Kidney (tissue), 14 donors: Measurements from ENCODE around the gene MOB4. TPM values are rescaled to one million over a fixed set of nuclear protein-coding genes. Genes with fewer than 3 reads are reported as not detected.

ENCODE experiments used
- DNase-seq, 5 donors: peaks; one replicate each; pipeline ENCODE4 v3.0.0-alpha.2; 2013 to 2020
- FAIRE-seq: peaks from 2 replicates; lab custom pipeline; 2012; peaks lifted over from hg19 to GRCh38; lab: Jason Lieb, UNC
- H3K27ac ChIP-seq, 2 donors: one replicate each; pipeline ENCODE4 v1.7.0; 2013; ENCODE audit warnings: low read depth in 2 of 2, low read length in 2 of 2, inconsistent platforms in 1 of 2
- H3K27me3 ChIP-seq: one replicate; pipeline ENCODE4 v1.7.1; 2013; ENCODE audit warnings: low read length, inconsistent platforms; ENCODE audit not compliant: control insufficient read depth, insufficient read depth
- H3K36me3 ChIP-seq, 3 donors: one replicate each; pipeline versions ENCODE4 v1.7.0 to v1.7.1; 2013; ENCODE audit warnings: low read length in 3 of 3, control low read depth in 1 of 3, inconsistent platforms in 1 of 3; ENCODE audit not compliant: insufficient read depth in 3 of 3, control insufficient read depth in 2 of 3
- H3K4me1 ChIP-seq, 3 donors: one replicate each; pipeline versions ENCODE4 v1.7.0 to v1.7.1; 2013; ENCODE audit warnings: low read length in 3 of 3, inconsistent platforms in 1 of 3, low read depth in 1 of 3; ENCODE audit not compliant: control insufficient read depth in 2 of 3, insufficient read depth in 2 of 3
- H3K4me3 ChIP-seq, 3 donors: one replicate each; pipeline versions ENCODE4 v1.7.0 to v1.8.1; 2013; ENCODE audit warnings: low read length in 3 of 3, control low read depth in 1 of 3, inconsistent platforms in 1 of 3
- H3K9ac ChIP-seq, 3 donors: one replicate each; pipeline versions ENCODE4 v1.7.0 to v1.7.1; 2013; ENCODE audit warnings: low read length in 3 of 3, control low read depth in 1 of 3, inconsistent platforms in 1 of 3
- H3K9me3 ChIP-seq, 3 donors: one replicate each; pipeline versions ENCODE4 v1.7.0 to v1.7.1; 2013; ENCODE audit warnings: low read length in 3 of 3, control low read depth in 1 of 3, inconsistent platforms in 1 of 3; ENCODE audit not compliant: control insufficient read depth in 2 of 3, insufficient read depth in 1 of 3
- intact Hi-C: fragments of 100-400 bp; cut with DNase I; formaldehyde crosslinking; loops from one replicate; pipeline ENCODE4 v1.11.1; 2022
- polyA plus RNA-seq: library from polyadenylated mRNA; stranded (reverse); fragments of 350-450 nt; fragmentation: Illumina TruSeq; extraction: RNeasy Lipid Tissue Mini Kit (QIAGEN cat#74804); gene quantifications from one replicate; pipeline ENCODE4 v1.2.3, GENCODE V29; 2014; ENCODE audit warnings: low read depth, low replicate concordance; ENCODE audit not compliant: insufficient read depth
- total RNA-seq: library from RNA; stranded (reverse); fragmentation: NEBNext Ultra II Directional; extraction: Animal tissue kit (Norgen Biotek cat#: 25700); gene quantifications from one replicate; pipeline ENCODE4 v1.2.1, GENCODE V29; 2021
- TF ChIP-seq, protein P1 (sequence below): IDR thresholded peaks from 3 replicates; pipeline ENCODE4 v1.5.1; 2012; ENCODE audit warnings: mild to moderate bottlenecking, moderate library complexity, borderline replicate concordance; ENCODE audit not compliant: insufficient read depth; ENCODE audit errors: extremely low read depth
- donor health status: control.
- donor health status: control.
- donor health status: control.
- donor health status: control.
- donor health status: control.
- donor health status: DM: yes; HTN: yes; CAD: no.
- donor health status: Normal renal cell carcinoma (clear cell type).

MOB4 gene
- total and polyA plus RNA-seq, 2 donors from 2014 or later: 16.5 to 23.0 TPM

- no peak for FAIRE-seq
These were observed 17.5 kb upstream of the MOB4 start for GRCh38 chr2:197498235-197498936.

GRCh38 chr2:197498937-197499593 lies 16.8 kb upstream of the MOB4 start:
- Histone ChIP-seq H3K9me3 (no peaks in the 10 kb centered on the region), H3K9ac (peak overlapping the region; percentile 76 to 95 (median 82)), H3K4me3 (peak overlapping the region; percentile 75 to 84 (median 84)), H3K27me3 (no peaks in the 10 kb centered on the region), H3K36me3 (peaks cover 12 to 46% (median 14%) of the 10 kb centered on the region in 3 donors), H3K4me1 (peaks cover 0 to 14% (median 2%) of the 10 kb centered on the region in 3 donors), H3K27ac (peak overlapping the region; percentile 99 to 100)
- FAIRE-seq (no peak), DNase-seq (peak; percentile 85 to 90 (median 89))
- TF ChIP-seq, protein P1, sequence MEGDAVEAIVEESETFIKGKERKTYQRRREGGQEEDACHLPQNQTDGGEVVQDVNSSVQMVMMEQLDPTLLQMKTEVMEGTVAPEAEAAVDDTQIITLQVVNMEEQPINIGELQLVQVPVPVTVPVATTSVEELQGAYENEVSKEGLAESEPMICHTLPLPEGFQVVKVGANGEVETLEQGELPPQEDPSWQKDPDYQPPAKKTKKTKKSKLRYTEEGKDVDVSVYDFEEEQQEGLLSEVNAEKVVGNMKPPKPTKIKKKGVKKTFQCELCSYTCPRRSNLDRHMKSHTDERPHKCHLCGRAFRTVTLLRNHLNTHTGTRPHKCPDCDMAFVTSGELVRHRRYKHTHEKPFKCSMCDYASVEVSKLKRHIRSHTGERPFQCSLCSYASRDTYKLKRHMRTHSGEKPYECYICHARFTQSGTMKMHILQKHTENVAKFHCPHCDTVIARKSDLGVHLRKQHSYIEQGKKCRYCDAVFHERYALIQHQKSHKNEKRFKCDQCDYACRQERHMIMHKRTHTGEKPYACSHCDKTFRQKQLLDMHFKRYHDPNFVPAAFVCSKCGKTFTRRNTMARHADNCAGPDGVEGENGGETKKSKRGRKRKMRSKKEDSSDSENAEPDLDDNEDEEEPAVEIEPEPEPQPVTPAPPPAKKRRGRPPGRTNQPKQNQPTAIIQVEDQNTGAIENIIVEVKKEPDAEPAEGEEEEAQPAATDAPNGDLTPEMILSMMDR: no peak
- intact Hi-C loops: no loop called here

More at GRCh38 chr2:197498235-197498936, 17.5 kb upstream of the MOB4 start:
- TF ChIP-seq, protein P1: no peak
- intact Hi-C loops: no loop called here
- Histone ChIP-seq H3K27me3 (no peaks in the 10 kb centered on the region), H3K27ac (peak overlapping the region; percentile 99 to 100), H3K9ac (peak overlapping the region; percentile 76 to 95 (median 82)), H3K4me3 (peak overlapping the region; percentile 75 to 84 (median 84)), H3K4me1 (peaks cover 0 to 14% (median 2%) of the 10 kb centered on the region in 3 donors), H3K9me3 (no peaks in the 10 kb centered on the region), H3K36me3 (peaks cover 12 to 45% (median 14%) of the 10 kb centered on the region in 3 donors)
- DNase-seq: peak in 1 of 5 donors; percentile 2

DNA sequence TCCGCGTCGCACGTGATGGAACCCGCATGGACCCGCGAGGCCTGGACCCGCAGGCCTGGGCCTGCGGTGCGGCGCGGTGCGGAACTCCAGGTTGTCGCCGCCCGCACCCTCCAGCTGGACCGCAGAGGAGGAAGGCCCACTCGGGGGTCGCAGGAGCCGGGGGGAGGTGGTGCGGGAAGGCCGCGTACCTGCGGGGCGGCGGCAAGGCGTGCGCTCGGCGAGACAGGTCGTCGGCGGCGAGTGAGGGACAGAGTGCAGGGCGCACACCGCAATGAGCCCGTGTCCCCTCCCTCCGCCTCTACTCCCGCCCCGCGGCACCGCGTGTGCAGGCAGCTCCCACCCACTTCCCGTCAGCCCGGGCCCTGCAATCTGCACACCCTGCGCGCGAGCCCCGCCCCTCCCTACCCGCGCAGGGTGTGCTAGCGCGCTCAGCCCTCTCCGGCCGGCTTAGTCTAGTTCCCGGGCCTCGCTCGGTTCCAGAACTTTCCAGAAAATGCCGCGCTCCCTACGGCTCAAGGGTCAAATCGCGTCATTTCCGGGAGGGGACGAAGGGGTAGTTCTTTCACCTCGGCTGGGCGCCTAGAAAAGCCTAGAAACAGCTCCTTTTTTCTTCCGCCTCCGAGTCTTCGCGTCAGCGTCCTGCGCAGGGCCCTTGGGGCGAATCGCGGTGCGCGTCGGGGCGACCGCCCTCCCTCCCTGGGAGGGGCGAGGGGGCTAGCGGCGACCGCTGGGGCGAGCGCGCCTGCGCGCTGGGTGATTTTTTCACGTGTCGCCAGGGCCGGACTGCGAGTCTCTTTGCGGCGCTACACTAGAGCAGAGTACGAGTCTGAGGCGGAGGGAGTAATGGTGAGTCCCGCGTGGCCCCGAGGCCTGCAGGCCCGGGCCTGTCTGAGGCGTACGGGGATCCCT lies 16.0 kb upstream of the MOB4 start, which contains the start of the genes HSPD1 and HSPE1:
HSPD1 (minus strand) TSS at position 247 of the 909 bp plus-strand sequence. CDS start 992 bp downstream, outside the sequence.
HSPE1 (plus strand) TSS at position 786 of the 909 bp plus-strand sequence; CDS start at position 844, 58 bp downstream.
- Histone ChIP-seq H3K27ac (peak within 1 kb of the TSS; percentile 99 to 100), H3K4me1 (peaks cover 0 to 14% (median 2%) of the 10 kb centered on the region in 3 donors), H3K9ac (peak within 1 kb of the TSS; percentile 76 to 96 (median 95)), H3K9me3 (no peaks in the 10 kb centered on the region), H3K27me3 (no peaks in the 10 kb centered on the region), H3K36me3 (peaks cover 13 to 44% (median 13%) of the 10 kb centered on the region in 3 donors), H3K4me3 (peak within 1 kb of the TSS; percentile 75 to 98 (median 89))
- TF ChIP-seq, protein P1: peak; percentile 63
- peak; percentile 99 to 100 (median 100) for DNase-seq
- peak; percentile 82 for FAIRE-seq
- intact Hi-C loops: no loop called here
